CD4-positive, CD25-positive, alpha-beta regulatory T cell (primary cell): Measurements from ENCODE around the gene PELI1. TPM values are rescaled to one million over a fixed set of nuclear protein-coding genes. Genes with fewer than 3 reads are reported as not detected.

ENCODE experiments used
- ATAC-seq, 2 donors: fragments of 150-1000 bp; cut with Tn5 transposase; one replicate each; pipeline ENCODE4 v1.10.0; 2021; ENCODE audit warnings: low read depth in 2 of 2, moderate number of reproducible peaks in 2 of 2, moderate library complexity in 1 of 2
- DNase-seq, 3 donors: peaks; one replicate each; pipeline versions ENCODE4 v3.0.0 to v3.0.0-alpha.2; 2012 to 2022; ENCODE audit warnings: mixed read lengths in 1 of 3
- H3K27ac ChIP-seq: one replicate; pipeline ENCODE4 v1.7.0; 2013; ENCODE audit warnings: mild to moderate bottlenecking, low read length; ENCODE audit not compliant: insufficient read depth, poor library complexity, severe bottlenecking
- H3K27me3 ChIP-seq: one replicate; pipeline ENCODE4 v1.7.0; 2013; ENCODE audit warnings: low read length; ENCODE audit not compliant: control insufficient read depth, insufficient read depth
- H3K36me3 ChIP-seq: one replicate; pipeline ENCODE4 v1.7.0; 2013; ENCODE audit warnings: mild to moderate bottlenecking, low read length, moderate library complexity; ENCODE audit not compliant: control insufficient read depth, insufficient read depth
- H3K4me1 ChIP-seq: 2 replicates; pipeline ENCODE4 v1.7.0; 2013; ENCODE audit warnings: mild to moderate bottlenecking, low read length; ENCODE audit not compliant: insufficient read depth, control insufficient read depth, poor library complexity, severe bottlenecking
- H3K4me3 ChIP-seq: one replicate; pipeline ENCODE4 v1.7.0; 2013; ENCODE audit warnings: low read depth, mild to moderate bottlenecking, low read length, moderate library complexity
- H3K9me3 ChIP-seq, 2 experiments: 1 replicate in 1 of 2; 2 replicates in 1 of 2; pipeline ENCODE4 v1.7.0; 2013; ENCODE audit warnings: low read length in 2 of 2, mild to moderate bottlenecking in 1 of 2, moderate library complexity in 1 of 2; ENCODE audit not compliant: control insufficient read depth in 2 of 2
- H3K27ac Mint-ChIP-seq, 3 donors: one replicate each; pipeline ENCODE4 v1.8.0; 2020 to 2022; ENCODE audit warnings: mild to moderate bottlenecking in 3 of 3, mixed read lengths in 3 of 3, moderate library complexity in 2 of 3
- H3K27me3 Mint-ChIP-seq: one replicate; pipeline ENCODE4 v1.8.0; 2022; ENCODE audit warnings: mild to moderate bottlenecking, mixed read lengths
- H3K36me3 Mint-ChIP-seq: one replicate; pipeline ENCODE4 v1.8.0; 2020; ENCODE audit warnings: mixed read lengths
- H3K4me1 Mint-ChIP-seq, 4 donors: one replicate each; pipeline ENCODE4 v1.8.0; 2020 to 2022; ENCODE audit warnings: mixed read lengths in 4 of 4, mild to moderate bottlenecking in 1 of 4
- H3K4me3 Mint-ChIP-seq, 4 donors: one replicate each; pipeline ENCODE4 v1.8.0; 2020 to 2022; ENCODE audit warnings: mild to moderate bottlenecking in 4 of 4, mixed read lengths in 4 of 4, moderate library complexity in 3 of 4
- H3K9me3 Mint-ChIP-seq, 7 donors: one replicate each; pipeline ENCODE4 v1.8.0; 2020 to 2022; ENCODE audit warnings: mixed read lengths in 7 of 7, mild to moderate bottlenecking in 3 of 7, moderate library complexity in 2 of 7
- polyA plus RNA-seq, 4 donors: library from polyadenylated mRNA; unstranded; fragments of 300-500 nt; fragmentation: Illumina TruSeq; gene quantifications; one replicate each; pipeline ENCODE4 v1.2.3, GENCODE V29; 2021
- total RNA-seq: library from RNA; stranded (reverse); gene quantifications from one replicate; pipeline ENCODE4 v1.2.3, GENCODE V29; 2022

Gene PELI1
- total and polyA plus RNA-seq, 5 donors from 2014 or later = 32.9 to 405 (median 34.2) TPM

DNA sequence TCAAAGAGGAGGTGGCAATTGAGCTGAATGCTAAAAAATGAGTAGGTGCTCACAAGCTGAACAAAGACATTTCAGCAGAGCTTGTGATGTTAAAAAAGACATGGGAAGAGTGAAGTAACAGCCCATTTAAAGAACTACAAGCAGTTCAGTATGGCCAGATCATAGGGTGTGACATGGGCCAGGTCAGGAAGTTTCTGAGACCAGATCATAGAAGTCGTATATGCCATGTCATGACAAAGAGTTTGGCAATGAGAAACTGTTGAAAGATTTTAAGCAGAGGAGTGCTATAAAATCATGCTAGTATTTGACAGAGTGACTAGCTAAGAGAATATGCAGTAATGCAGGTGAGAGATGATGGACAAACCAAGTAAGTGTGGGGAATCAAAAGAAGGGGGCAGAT is 7.3 kb upstream of the PELI1 start:
- no peak overlapping the region for H3K4me3 ChIP-seq
- peaks cover 0 to 11% (median 6%) of the 10 kb centered on the region in 4 donors for H3K4me1 Mint-ChIP-seq
- H3K9me3 Mint-ChIP-seq = no peaks in the 10 kb centered on the region
- H3K27me3 ChIP-seq = no peaks in the 10 kb centered on the region
- no peaks in the 10 kb centered on the region for H3K36me3 Mint-ChIP-seq
- H3K27me3 Mint-ChIP-seq = peaks cover 5% of the 10 kb centered on the region
- H3K27ac ChIP-seq = no peak overlapping the region
- H3K4me1 ChIP-seq = no peaks in the 10 kb centered on the region
- H3K27ac Mint-ChIP-seq = no peak overlapping the region
- no peaks in the 10 kb centered on the region for H3K36me3 ChIP-seq
- H3K9me3 ChIP-seq = no peaks in the 10 kb centered on the region
- DNase-seq = no peak
- H3K4me3 Mint-ChIP-seq = no peak overlapping the region
- ATAC-seq = peak in 1 of 2 donors; percentile 14

DNA sequence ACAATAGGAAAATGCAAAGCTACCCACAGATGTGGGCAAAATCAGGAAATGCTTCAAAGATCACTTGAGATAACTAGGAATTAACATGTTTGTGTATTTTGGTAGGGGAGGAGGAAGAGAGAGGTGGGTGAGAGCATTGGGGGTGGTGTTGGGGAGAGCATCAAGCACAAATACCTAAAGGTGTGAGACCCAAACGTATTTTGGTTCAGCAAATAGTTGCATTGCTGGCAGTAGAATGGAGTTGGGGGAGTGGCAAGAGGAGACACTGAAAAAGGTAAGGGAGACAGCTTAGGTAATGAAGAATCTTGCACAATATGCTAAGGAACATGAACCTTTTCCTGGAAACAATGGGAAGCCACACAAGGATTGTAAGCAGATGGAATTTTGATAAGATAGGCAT is 1.5 kb upstream of the PELI1 start:
- Mint-ChIP-seq H3K4me1 (peaks cover 15 to 22% (median 18%) of the 10 kb centered on the region in 4 donors), H3K4me3 (no peak overlapping the region), H3K27me3 (no peaks in the 10 kb centered on the region), H3K36me3 (no peaks in the 10 kb centered on the region), H3K27ac (no peak overlapping the region), H3K9me3 (no peaks in the 10 kb centered on the region)
- no peaks in the 10 kb centered on the region for H3K36me3 ChIP-seq
- no peaks in the 10 kb centered on the region for H3K9me3 ChIP-seq
- peak in 1 of 3 donors; percentile 11 for DNase-seq
- H3K27me3 ChIP-seq = no peaks in the 10 kb centered on the region
- peak overlapping the region; percentile 75 for H3K4me3 ChIP-seq
- H3K27ac ChIP-seq = no peak overlapping the region
- no peak for ATAC-seq
- H3K4me1 ChIP-seq = peaks cover 28% of the 10 kb centered on the region

DNA sequence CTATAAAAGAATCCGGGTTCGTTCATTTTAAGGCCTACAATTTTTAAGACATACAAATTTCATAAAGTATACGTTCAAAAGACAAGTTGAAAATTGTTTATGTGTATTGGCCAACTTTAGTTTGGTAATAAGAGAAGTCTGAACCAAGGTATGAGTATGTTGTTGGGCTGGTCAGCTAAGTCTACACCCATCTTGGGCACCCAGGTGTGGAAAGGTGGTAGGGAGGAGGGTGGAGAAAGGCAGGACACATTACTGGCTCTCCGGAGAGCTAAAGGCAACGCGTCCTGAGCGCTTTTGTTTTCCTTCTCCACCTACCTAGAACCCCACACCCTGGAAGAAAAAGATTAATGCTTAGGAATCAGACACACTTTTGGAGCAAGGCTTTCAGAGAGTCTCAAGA is 899 bp upstream of the PELI1 start:
- Mint-ChIP-seq H3K27me3 (no peaks in the 10 kb centered on the region), H3K9me3 (no peaks in the 10 kb centered on the region), H3K4me1 (peaks cover 19 to 27% (median 23%) of the 10 kb centered on the region in 4 donors), H3K27ac (peak overlapping the region in 1 of 3 donors; percentile 87), H3K36me3 (no peaks in the 10 kb centered on the region), H3K4me3 (peak overlapping the region in 2 of 4 donors; percentile 9 to 87)
- no peak for ATAC-seq
- no peaks in the 10 kb centered on the region for H3K9me3 ChIP-seq
- H3K27me3 ChIP-seq = no peaks in the 10 kb centered on the region
- peak overlapping the region; percentile 75 for H3K4me3 ChIP-seq
- no peak for DNase-seq
- peak overlapping the region; percentile 90 for H3K27ac ChIP-seq
- H3K4me1 ChIP-seq = peaks cover 34% of the 10 kb centered on the region
- no peaks in the 10 kb centered on the region for H3K36me3 ChIP-seq

DNA sequence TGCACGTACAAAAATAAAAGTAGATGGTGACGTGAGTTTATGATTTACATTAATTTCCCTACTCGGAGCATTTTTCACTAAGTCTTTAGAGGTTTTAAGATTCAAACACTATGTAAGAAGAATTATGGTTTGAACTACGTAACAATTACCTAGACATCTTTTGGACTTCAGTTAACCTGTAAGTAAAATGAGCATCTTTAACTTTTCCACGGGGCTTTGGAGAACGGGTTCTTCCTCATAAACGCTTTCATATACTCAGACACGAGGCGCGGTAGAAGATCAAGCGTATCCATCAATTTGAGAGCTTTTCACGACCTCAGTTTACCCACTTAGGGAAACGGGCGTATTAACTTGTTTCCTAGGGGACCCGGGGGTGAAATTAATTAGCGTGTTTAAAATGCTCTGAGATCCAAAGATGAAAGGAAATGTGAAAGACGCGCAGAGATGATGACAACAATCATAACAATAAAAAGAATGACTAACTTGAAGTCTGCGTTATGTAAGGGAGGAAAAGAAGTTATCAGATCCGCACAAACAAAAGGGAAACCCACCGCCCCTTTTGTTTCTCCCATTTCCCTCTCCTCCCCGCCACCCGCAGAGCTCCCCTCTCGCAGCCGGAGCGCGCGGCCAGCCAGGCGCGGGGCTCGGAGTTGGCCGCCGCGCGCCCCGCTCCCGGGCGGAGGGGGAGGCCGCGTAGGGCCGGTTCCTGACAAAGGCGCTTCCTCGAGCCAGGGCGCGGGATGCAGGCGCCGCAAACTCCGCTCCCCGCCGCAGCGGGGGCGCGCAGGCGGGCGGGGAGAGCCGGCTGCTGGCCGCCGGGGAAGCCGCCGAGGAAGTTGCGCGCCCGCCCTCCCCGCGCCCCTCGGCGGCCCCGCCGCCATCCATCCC is 807 bp downstream of the PELI1 start:
- Histone ChIP-seq H3K27me3 (no peaks in the 10 kb centered on the region), H3K9me3 (no peaks in the 10 kb centered on the region), H3K4me1 (peaks cover 47% of the 10 kb centered on the region), H3K36me3 (peaks cover 3% of the 10 kb centered on the region), H3K27ac (peak overlapping the region; percentile 90), H3K4me3 (peak overlapping the region; percentile 90)
- Mint-ChIP-seq H3K36me3 (peaks cover 4% of the 10 kb centered on the region), H3K4me3 (peak overlapping the region; percentile 92 to 98 (median 94)), H3K27me3 (no peaks in the 10 kb centered on the region), H3K27ac (peak overlapping the region; percentile 97 to 99 (median 98)), H3K9me3 (no peaks in the 10 kb centered on the region), H3K4me1 (peaks cover 19 to 36% (median 34%) of the 10 kb centered on the region in 4 donors)
- ATAC-seq (peak; percentile 4 to 11), DNase-seq (peak; percentile 33 to 70 (median 70))

DNA sequence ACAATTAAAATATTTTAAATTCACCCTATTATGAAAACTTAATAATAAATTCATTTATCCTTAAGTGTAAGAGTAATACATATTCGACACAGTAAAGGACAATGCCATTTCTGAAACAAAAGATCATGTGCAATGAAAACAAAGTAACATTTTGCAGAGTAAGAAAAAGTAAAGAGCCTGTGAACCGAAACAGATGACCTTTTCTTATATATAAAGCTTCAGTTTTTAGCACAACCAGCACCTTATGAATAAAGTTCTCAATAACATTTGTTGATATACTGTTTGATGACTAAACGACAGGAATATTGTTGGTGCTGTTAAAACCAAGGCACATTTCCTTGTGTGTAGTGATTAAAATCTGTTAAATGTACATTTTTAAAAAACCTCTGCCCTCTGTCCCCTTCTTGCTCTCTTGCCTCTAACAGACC is 1.5 kb downstream of the PELI1 start:
- Histone ChIP-seq H3K4me3 (peak overlapping the region; percentile 90), H3K36me3 (peaks cover 5% of the 10 kb centered on the region), H3K4me1 (peaks cover 53% of the 10 kb centered on the region), H3K27ac (peak overlapping the region; percentile 90), H3K9me3 (no peaks in the 10 kb centered on the region), H3K27me3 (no peaks in the 10 kb centered on the region)
- Mint-ChIP-seq H3K9me3 (no peaks in the 10 kb centered on the region), H3K4me3 (peak overlapping the region; percentile 92 to 98 (median 94)), H3K27me3 (no peaks in the 10 kb centered on the region), H3K27ac (peak overlapping the region; percentile 97 to 99 (median 98)), H3K36me3 (peaks cover 4% of the 10 kb centered on the region), H3K4me1 (peaks cover 26 to 43% (median 40%) of the 10 kb centered on the region in 4 donors)
- no peak for DNase-seq
- ATAC-seq = no peak

DNA sequence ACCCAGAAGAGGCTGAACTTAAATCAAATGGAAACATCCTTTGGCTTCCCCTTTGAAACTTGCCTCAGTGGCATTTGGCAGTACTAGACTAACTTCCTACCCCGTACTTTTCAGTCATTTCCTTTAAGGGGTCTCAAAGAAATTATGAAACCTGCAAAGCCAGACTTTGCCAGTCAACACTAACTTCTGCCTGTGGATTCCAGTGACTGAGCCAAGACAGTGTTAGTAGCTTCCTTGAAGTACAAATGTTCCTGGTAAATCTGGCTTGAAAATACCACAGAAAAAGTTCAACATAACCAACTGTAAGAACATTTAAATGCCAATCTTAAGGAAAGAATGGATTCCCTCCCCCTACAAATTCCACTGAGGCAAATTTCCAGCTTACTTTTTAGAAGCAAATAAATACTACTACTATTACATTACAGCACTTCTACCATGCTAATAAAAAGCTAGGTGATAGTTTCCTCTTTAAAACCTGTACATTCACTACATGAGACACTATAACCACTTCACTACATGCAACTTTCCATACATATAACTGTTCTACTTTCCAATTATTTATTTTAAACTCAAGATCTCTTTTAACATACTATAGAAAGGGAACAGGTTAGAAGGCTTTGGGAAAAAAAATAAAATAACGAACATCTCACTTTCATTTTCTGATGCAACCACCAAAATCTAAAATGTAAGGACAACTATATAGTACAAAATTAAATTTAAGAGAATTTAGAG is 2.4 kb downstream of the PELI1 start:
- H3K27ac ChIP-seq = peak overlapping the region; percentile 90
- H3K9me3 Mint-ChIP-seq = no peaks in the 10 kb centered on the region
- peak overlapping the region; percentile 90 for H3K4me3 ChIP-seq
- H3K4me3 Mint-ChIP-seq = peak overlapping the region; percentile 92 to 98 (median 94)
- peaks cover 62% of the 10 kb centered on the region for H3K4me1 ChIP-seq
- ATAC-seq (no peak), DNase-seq (peak in 1 of 3 donors; percentile 40)
- H3K27me3 ChIP-seq = no peaks in the 10 kb centered on the region
- peaks cover 35 to 51% (median 48%) of the 10 kb centered on the region in 4 donors for H3K4me1 Mint-ChIP-seq
- H3K36me3 Mint-ChIP-seq = peaks cover 8% of the 10 kb centered on the region
- H3K9me3 ChIP-seq = no peaks in the 10 kb centered on the region
- peaks cover 5% of the 10 kb centered on the region for H3K36me3 ChIP-seq
- no peaks in the 10 kb centered on the region for H3K27me3 Mint-ChIP-seq
- H3K27ac Mint-ChIP-seq = peak overlapping the region; percentile 76 to 99 (median 97)

DNA sequence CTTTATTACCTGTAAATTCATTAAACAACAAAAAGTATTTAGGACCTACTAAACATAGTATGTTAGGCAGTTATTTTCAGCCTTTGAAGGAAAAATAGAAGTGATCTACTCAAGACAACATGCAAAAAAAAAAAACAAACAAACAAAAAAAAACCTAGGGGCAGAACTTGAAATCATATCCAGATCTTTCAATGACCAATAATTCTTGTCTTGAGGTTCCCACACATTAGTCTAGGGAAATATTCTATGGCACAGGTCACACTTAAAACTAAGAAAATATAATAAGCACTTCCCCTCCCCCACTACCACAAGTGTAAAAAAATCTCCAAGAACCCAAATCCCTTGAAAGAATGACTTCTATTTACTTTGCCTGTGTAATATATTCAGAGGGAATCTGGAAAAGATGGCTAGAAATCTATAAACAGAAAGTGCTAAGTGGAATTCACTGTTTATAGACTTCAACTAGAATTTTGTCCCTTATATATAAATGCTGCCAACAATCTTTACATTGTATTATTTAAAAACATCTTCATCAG is 3.5 kb downstream of the PELI1 start:
- H3K9me3 ChIP-seq = no peaks in the 10 kb centered on the region
- H3K27ac ChIP-seq = peak overlapping the region; percentile 35
- Mint-ChIP-seq H3K4me3 (peak overlapping the region; percentile 69 to 98 (median 80)), H3K9me3 (no peaks in the 10 kb centered on the region), H3K27ac (peak overlapping the region; percentile 21 to 99 (median 50)), H3K36me3 (peaks cover 11% of the 10 kb centered on the region), H3K27me3 (no peaks in the 10 kb centered on the region), H3K4me1 (peaks cover 36 to 62% (median 57%) of the 10 kb centered on the region in 4 donors)
- H3K4me1 ChIP-seq = peaks cover 66% of the 10 kb centered on the region
- H3K27me3 ChIP-seq = no peaks in the 10 kb centered on the region
- DNase-seq (no peak), ATAC-seq (no peak)
- H3K36me3 ChIP-seq = peaks cover 5% of the 10 kb centered on the region
- peak overlapping the region; percentile 90 for H3K4me3 ChIP-seq
